ENCODE results near the gene SCO2.
"Not testable (repeated sequence)": the region's sequence is repeated elsewhere in the genome, so short reads cannot be mapped to it uniquely, and the experiment has no call there.

DNA sequence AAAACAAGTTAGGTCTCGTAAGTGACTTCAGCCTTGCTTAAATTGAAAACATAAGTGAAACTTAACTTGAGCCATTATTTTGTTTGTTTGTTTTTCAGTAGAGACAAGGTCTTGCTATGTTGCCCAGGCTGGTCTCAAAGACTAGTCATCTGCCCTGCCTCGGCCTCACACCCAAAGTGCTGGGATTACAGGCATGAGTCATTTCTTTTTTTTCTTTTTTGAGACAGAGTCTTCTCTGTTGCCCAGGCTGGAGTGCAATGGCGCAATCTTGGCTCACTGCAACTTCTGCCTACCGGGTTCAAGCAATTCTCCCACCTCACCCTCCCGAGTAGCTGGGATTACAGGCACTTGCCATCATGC is 16.2 kb upstream of the SCO2 start:
- TF ChIP-seq CTCF (IDR thresholded peaks at IDR 0.05 in 2 of 3, conservative IDR thresholded peaks at IDR 0.05 in 1 of 3; ENCODE audit: insufficient read depth in 2 of 3, low read depth in 1 of 3, low read length in 3 of 3); RBBP5 (IDR thresholded peaks at IDR 0.05; ENCODE audit: borderline replicate concordance, insufficient read depth, low read length, poor library complexity, severe bottlenecking); MAX (CRISPR knock-in tag; IDR thresholded peaks at IDR 0.05); EZH2 (IDR thresholded peaks at IDR 0.05; ENCODE audit: borderline replicate concordance, low read depth, low read length): not testable (repeated sequence)
